H9 (cell line): ENCODE results near the gene ADNP2. TPM values are rescaled to one million over a fixed set of nuclear protein-coding genes. Genes with fewer than 3 reads are reported as not detected.

Experiments used
- DNase-seq: peaks from one replicate; pipeline ENCODE4 v3.0.0-alpha.2; 2017
- H2AFZ ChIP-seq: one replicate; pipeline ENCODE4 v1.6.1; 2013; ENCODE audit warnings: mild to moderate bottlenecking, low read length, control low read depth, moderate library complexity
- H2AK5ac ChIP-seq: 2 replicates; pipeline ENCODE4 v1.6.1; 2013; ENCODE audit warnings: low read length, control low read depth, mixed read lengths; ENCODE audit not compliant: insufficient read length
- H2BK120ac ChIP-seq: one replicate; pipeline ENCODE4 v1.6.1; 2013; ENCODE audit warnings: low read depth, mild to moderate bottlenecking, low read length, control low read depth, inconsistent platforms; ENCODE audit not compliant: poor library complexity, severe bottlenecking
- H2BK12ac ChIP-seq: 2 replicates; pipeline ENCODE4 v1.6.1; 2013; ENCODE audit warnings: low read length, control low read depth, mixed read lengths, low read depth; ENCODE audit not compliant: insufficient read length
- H2BK15ac ChIP-seq: 2 replicates; pipeline ENCODE4 v1.6.1; 2013; ENCODE audit warnings: low read depth, low read length, control low read depth
- H2BK20ac ChIP-seq: one replicate; pipeline ENCODE4 v1.6.1; 2013; ENCODE audit warnings: low read depth, mild to moderate bottlenecking, low read length, control low read depth, inconsistent platforms; ENCODE audit not compliant: poor library complexity, severe bottlenecking
- H2BK5ac ChIP-seq: 2 replicates; pipeline ENCODE4 v1.6.1; 2013; ENCODE audit warnings: low read length, control low read depth, mixed read lengths; ENCODE audit not compliant: insufficient read length
- H3K14ac ChIP-seq: 2 replicates; pipeline ENCODE4 v1.6.1; 2013; ENCODE audit warnings: low read length, control low read depth; ENCODE audit not compliant: insufficient read depth
- H3K18ac ChIP-seq: 2 replicates; pipeline ENCODE4 v1.6.1; 2013; ENCODE audit warnings: low read depth, mild to moderate bottlenecking, mixed read lengths, low read length, control low read depth; ENCODE audit not compliant: insufficient read length
- H3K23ac ChIP-seq: 2 replicates; pipeline ENCODE4 v1.6.1; 2013; ENCODE audit warnings: low read length, control low read depth, mixed read lengths, low read depth; ENCODE audit not compliant: insufficient read length
- H3K23me2 ChIP-seq: 2 replicates; pipeline ENCODE4 v1.6.1; 2013; ENCODE audit warnings: low read depth, mild to moderate bottlenecking, mixed read lengths, low read length, control low read depth; ENCODE audit not compliant: insufficient read length, poor library complexity, severe bottlenecking
- H3K27ac ChIP-seq: 2 replicates; pipeline ENCODE4 v1.5.1; 2013; ENCODE audit warnings: low read length, control low read depth, mixed read lengths, low read depth; ENCODE audit not compliant: insufficient read length
- H3K27me3 ChIP-seq: 2 replicates; pipeline ENCODE4 v1.6.1; 2013; ENCODE audit warnings: low read length, control low read depth, inconsistent platforms; ENCODE audit not compliant: insufficient read depth
- H3K4ac ChIP-seq: 2 replicates; pipeline ENCODE4 v1.6.1; 2013; ENCODE audit warnings: low read depth, mild to moderate bottlenecking, control low read depth, inconsistent platforms, low read length, moderate library complexity
- H3K4me1 ChIP-seq: 2 replicates; pipeline ENCODE4 v1.6.1; 2013; ENCODE audit warnings: low read length, control low read depth, inconsistent platforms; ENCODE audit not compliant: insufficient read depth
- H3K4me2 ChIP-seq: 2 replicates; pipeline ENCODE4 v1.6.1; 2013; ENCODE audit warnings: low read length, control low read depth, mixed read lengths; ENCODE audit not compliant: insufficient read length, insufficient read depth
- H3K56ac ChIP-seq: 2 replicates; pipeline ENCODE4 v1.6.1; 2013; ENCODE audit warnings: low read depth, mild to moderate bottlenecking, mixed read lengths, low read length, control low read depth; ENCODE audit not compliant: insufficient read length
- H3K79me1 ChIP-seq: 2 replicates; pipeline ENCODE4 v1.6.1; 2013; ENCODE audit warnings: low read depth, mild to moderate bottlenecking, moderate library complexity, low read length, control low read depth, inconsistent platforms; ENCODE audit not compliant: insufficient read depth, poor library complexity, severe bottlenecking
- H3K79me2 ChIP-seq: 2 replicates; pipeline ENCODE4 v1.6.1; 2013; ENCODE audit warnings: low read length, control low read depth, inconsistent platforms; ENCODE audit not compliant: insufficient read depth
- H3K9ac ChIP-seq: 2 replicates; pipeline ENCODE4 v1.6.1; 2013; ENCODE audit warnings: low read length, control low read depth, mixed read lengths; ENCODE audit not compliant: insufficient read length; ENCODE audit errors: extremely low read depth
- H3K9me3 ChIP-seq: one replicate; pipeline ENCODE4 v1.6.1; 2013; ENCODE audit warnings: low read depth, low read length, inconsistent platforms; ENCODE audit not compliant: control insufficient read depth
- H3T11ph ChIP-seq: one replicate; pipeline ENCODE4 v1.6.1; 2013; ENCODE audit warnings: mild to moderate bottlenecking, low read length, control low read depth, inconsistent platforms
- H4K20me1 ChIP-seq: one replicate; pipeline ENCODE4 v1.6.1; 2013; ENCODE audit not compliant: control insufficient read depth, insufficient read length, insufficient read depth
- H4K5ac ChIP-seq: 2 replicates; pipeline ENCODE4 v1.6.1; 2013; ENCODE audit warnings: low read depth, mild to moderate bottlenecking, mixed read lengths, low read length, control low read depth; ENCODE audit not compliant: insufficient read length
- H4K8ac ChIP-seq: replicated peaks from 2 replicates; pipeline ENCODE4 v1.6.1; 2013; ENCODE audit warnings: low read length, control low read depth, mixed read lengths, low read depth; ENCODE audit not compliant: insufficient read length
- H4K91ac ChIP-seq: 2 replicates; pipeline ENCODE4 v1.6.1; 2013; ENCODE audit warnings: low read depth, mild to moderate bottlenecking, moderate library complexity, mixed read lengths, low read length, control low read depth; ENCODE audit not compliant: insufficient read length
- H3K27ac Mint-ChIP-seq, 3 experiments: 2 replicates in 2 of 3; 3 replicates in 1 of 3; pipeline ENCODE4 v1.8.0; 2020 to 2021; ENCODE audit warnings: mixed read lengths in 3 of 3, mild to moderate bottlenecking in 1 of 3, moderate library complexity in 1 of 3
- H3K27me3 Mint-ChIP-seq: 2 replicates; pipeline ENCODE4 v1.8.0; 2021; ENCODE audit warnings: low read depth, mild to moderate bottlenecking, moderate library complexity, mixed read lengths
- H3K36me3 Mint-ChIP-seq, 3 experiments: 2 replicates in 2 of 3; 3 replicates in 1 of 3; pipeline ENCODE4 v1.8.0; 2020 to 2021; ENCODE audit warnings: low read depth in 3 of 3, mixed read lengths in 3 of 3; ENCODE audit not compliant: insufficient read depth in 1 of 3
- H3K4me1 Mint-ChIP-seq, 2 experiments: 2 replicates each; pipeline ENCODE4 v1.8.0; 2020; ENCODE audit warnings: mixed read lengths in 2 of 2
- H3K4me3 Mint-ChIP-seq, 2 experiments: 2 replicates in 1 of 2; 3 replicates in 1 of 2; pipeline ENCODE4 v1.8.0; 2020 to 2021; ENCODE audit warnings: mild to moderate bottlenecking in 2 of 2, mixed read lengths in 2 of 2, moderate library complexity in 1 of 2
- H3K9me3 Mint-ChIP-seq, 2 experiments: 2 replicates in 1 of 2; 3 replicates in 1 of 2; pipeline ENCODE4 v1.8.0; 2020; ENCODE audit warnings: mild to moderate bottlenecking in 2 of 2, mixed read lengths in 2 of 2, moderate library complexity in 1 of 2
- CTCF ChIP-seq: fragments of 200-600 bp; sonication (generic); conservative IDR thresholded peaks from 3 replicates; pipeline ENCODE4 v1.8.0; 2021; ENCODE audit warnings: antibody characterized with exemption, mild to moderate bottlenecking
- WGBS: extraction: QIAGEN DNeasy Blood & Tissue Kit; methylation state at CpG from one replicate; pipeline ENCODE4 v1.1.7; 2013; ENCODE audit warnings: missing lambda C conversion rate, low lambda C conversion rate, mixed read lengths; ENCODE audit not compliant: insufficient read length; ENCODE audit errors: extremely low coverage; 5-methylcytosine and 5-hydroxymethylcytosine counted together
- total RNA-seq: library from RNA; stranded (reverse); gene quantifications from 2 replicates; pipeline ENCODE4 v1.2.1, GENCODE V29; 2021

The ADNP2 gene
- total RNA-seq, 1 experiment from 2014 or later = 53.5 TPM

DNA sequence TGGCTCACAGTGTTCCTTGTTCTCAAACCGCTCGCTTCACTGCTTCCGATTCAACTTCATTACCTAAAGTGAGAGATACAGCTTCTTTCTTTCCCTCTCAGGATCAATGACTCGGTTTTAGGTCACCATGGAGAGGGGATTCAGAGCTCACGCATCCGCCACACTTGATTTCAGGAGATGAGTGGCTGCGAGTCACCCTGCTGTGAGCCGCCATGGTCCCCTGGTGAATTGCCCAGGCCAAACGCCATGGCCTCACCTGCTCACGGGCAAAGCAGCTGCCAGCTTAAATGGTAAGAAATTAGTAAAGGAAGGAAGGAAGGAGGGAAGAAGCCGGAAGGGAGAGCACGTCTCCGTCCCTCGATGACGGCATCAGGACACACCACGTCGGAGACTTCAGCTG lies 60.5 kb downstream of the ADNP2 start:
- no peaks in the 10 kb centered on the region for H3K23me2 ChIP-seq
- no peak overlapping the region for H4K91ac ChIP-seq
- H3K4me3 Mint-ChIP-seq = no peak overlapping the region
- H3K18ac ChIP-seq = no peak overlapping the region
- no peak overlapping the region for H3T11ph ChIP-seq
- peaks cover 10 to 11% of the 10 kb centered on the region in 2 experiments for H3K9me3 Mint-ChIP-seq
- WGBS = no CpG with 5 or more reads among the region's 17 CpGs
- no peaks in the 10 kb centered on the region for H3K79me2 ChIP-seq
- H2BK12ac ChIP-seq = no peak overlapping the region
- H3K4me2 ChIP-seq = no peak overlapping the region
- DNase-seq = no peak
- no peak overlapping the region for H2BK20ac ChIP-seq
- no peaks in the 10 kb centered on the region for H3K9me3 ChIP-seq
- H4K20me1 ChIP-seq = no peaks in the 10 kb centered on the region
- peaks cover 3 to 8% (median 6%) of the 10 kb centered on the region in 3 experiments; a peak in 6 of 7 replicates for H3K36me3 Mint-ChIP-seq
- no peak overlapping the region for H2AK5ac ChIP-seq
- H3K14ac ChIP-seq = no peak overlapping the region
- H3K23ac ChIP-seq = no peak overlapping the region
- no peaks in the 10 kb centered on the region for H3K4me1 ChIP-seq
- H2BK120ac ChIP-seq = no peak overlapping the region
- no peak overlapping the region for H4K5ac ChIP-seq
- no peak overlapping the region for H3K4ac ChIP-seq
- no peak overlapping the region for H2BK5ac ChIP-seq
- H3K79me1 ChIP-seq = no peaks in the 10 kb centered on the region
- peaks cover 3 to 8% of the 10 kb centered on the region in 2 experiments; a peak in 3 of 4 replicates for H3K4me1 Mint-ChIP-seq
- no peak overlapping the region for H2BK15ac ChIP-seq
- H3K27me3 Mint-ChIP-seq = peaks cover 10% of the 10 kb centered on the region
- no peak overlapping the region for H2AFZ ChIP-seq
- TF ChIP-seq CTCF = no peak
- H3K56ac ChIP-seq = no peak overlapping the region
- no peaks in the 10 kb centered on the region for H3K27me3 ChIP-seq
- H3K27ac ChIP-seq = no peak overlapping the region
- H3K9ac ChIP-seq = no peak overlapping the region
- no peak overlapping the region for H4K8ac ChIP-seq
- H3K27ac Mint-ChIP-seq = no peak overlapping the region
